Activated CD8-positive, alpha-beta T cell treated with anti-CD3 and anti-CD28 coated beads, Interleukin-2, amount 10 ng/mL, durations not matched to agents 7 days and 5 days (primary cell): ENCODE results near the gene TMIGD2. TPM values are rescaled to one million over a fixed set of nuclear protein-coding genes. Genes with fewer than 3 reads are reported as not detected.
"Not testable (repeated sequence)": the region's sequence is repeated elsewhere in the genome, so short reads cannot be mapped to it uniquely, and the experiment has no call there.

Experiments
- ATAC-seq: fragments of 150-1000 bp; cut with Tn5 transposase; one replicate; pipeline ENCODE4 v1.10.0; 2021; ENCODE audit warnings: moderate library complexity
- CTCF ChIA-PET: fragments of 350-600 bp; sonication (Branson Sonifier 250); formaldehyde crosslinking; loops from one replicate; lab custom pipeline; 2021; ENCODE audit warnings: antibody characterized with exemption; lab: Charles Lee
- POLR2A ChIA-PET: fragments of 350-600 bp; sonication (Branson Sonifier 250); formaldehyde crosslinking; loops from one replicate; lab custom pipeline; 2021; ENCODE audit warnings: antibody characterized with exemption; lab: Charles Lee
- DNase-seq: peaks from one replicate; pipeline ENCODE4 v3.0.0-alpha.2; 2020
- H3K27ac Mint-ChIP-seq: one replicate; pipeline ENCODE4 v1.8.0; 2021; ENCODE audit warnings: mild to moderate bottlenecking, mixed read lengths
- H3K27me3 Mint-ChIP-seq: one replicate; pipeline ENCODE4 v1.8.0; 2021; ENCODE audit warnings: low read depth, mixed read lengths
- H3K36me3 Mint-ChIP-seq: one replicate; pipeline ENCODE4 v1.8.0; 2021; ENCODE audit warnings: low read depth, mixed read lengths
- H3K4me1 Mint-ChIP-seq: one replicate; pipeline ENCODE4 v1.8.0; 2021; ENCODE audit warnings: low read depth, mixed read lengths
- H3K4me3 Mint-ChIP-seq: one replicate; pipeline ENCODE4 v1.8.0; 2021; ENCODE audit warnings: mild to moderate bottlenecking, mixed read lengths
- H3K9me3 Mint-ChIP-seq: one replicate; pipeline ENCODE4 v1.8.0; 2022; ENCODE audit warnings: mixed read lengths; ENCODE audit not compliant: insufficient read depth
- total RNA-seq, 2 experiments: library from RNA; stranded (reverse); gene quantifications; one replicate each; pipeline ENCODE4 v1.2.3, GENCODE V29; 2021

The TMIGD2 gene
- total RNA-seq, 2 experiments from 2014 or later, result 35.9 to 39.5 TPM

DNA sequence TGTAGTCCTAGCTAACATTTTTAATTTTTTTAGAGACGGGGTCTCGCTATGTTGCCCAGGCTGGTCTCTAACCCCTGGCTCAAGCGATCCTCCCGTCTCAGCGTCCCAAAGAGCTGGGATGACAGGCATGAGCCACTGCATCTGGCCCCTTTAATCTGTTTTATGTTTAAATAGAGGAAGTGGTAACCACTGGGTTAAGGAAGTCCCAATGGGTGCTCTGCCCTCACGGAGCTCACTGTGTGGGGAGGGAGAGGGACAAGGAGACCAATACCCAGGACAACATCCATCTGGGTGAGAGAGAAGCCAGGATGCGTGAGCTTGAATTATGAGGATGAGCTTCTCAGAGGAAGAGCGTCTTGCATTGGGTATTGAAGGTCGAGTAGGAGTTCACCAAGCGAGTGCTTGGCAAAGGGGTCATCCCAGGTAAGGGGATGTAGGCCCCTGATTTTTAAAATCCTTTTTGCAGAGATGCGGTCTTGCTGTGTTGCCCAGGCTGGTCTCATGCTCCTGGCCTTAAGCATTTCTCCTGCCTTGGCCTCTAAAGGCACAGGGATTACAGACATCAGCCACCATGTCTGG is 41.5 kb downstream of the TMIGD2 start:
- Mint-ChIP-seq H3K4me1 (peaks cover 30% of the 10 kb centered on the region), H3K4me3 (no peak overlapping the region), H3K36me3 (peaks cover 42% of the 10 kb centered on the region), H3K27me3 (no peaks in the 10 kb centered on the region), H3K9me3 (no peaks in the 10 kb centered on the region), H3K27ac (peak overlapping the region; percentile 39)
- ATAC-seq (no peak), DNase-seq (no peak)
- ChIA-PET CTCF (interaction anchor here (1.0 to 1.6 kb wide), 2 partner anchors 14 to 92 kb away, joined by 3 to 5 read pairs; partner anchors contain the start of gene YJU2), POLR2A (no interaction called here)

- ATAC-seq (no peak), DNase-seq (no peak)
- Mint-ChIP-seq H3K9me3 (no peaks in the 10 kb centered on the region), H3K27me3 (no peaks in the 10 kb centered on the region), H3K27ac (no peak overlapping the region), H3K36me3 (peaks cover 42% of the 10 kb centered on the region), H3K4me3 (no peak overlapping the region), H3K4me1 (peaks cover 7% of the 10 kb centered on the region)
- CTCF ChIA-PET, result interaction anchor here (3.1 kb wide), 1 partner anchor 9 kb away, joined by 10 read pairs; no protein-coding TSS in a partner anchor
- POLR2A ChIA-PET, result no interaction called here
Observed at GRCh38 chr19:4258181-4258580, 44.0 kb downstream of the TMIGD2 start.

GRCh38 chr19:4257025-4257424 is 45.2 kb downstream of the TMIGD2 start:
- ChIA-PET POLR2A (no interaction called here), CTCF (interaction anchor here (3.1 kb wide), 1 partner anchor 10 kb away, joined by 10 read pairs; no protein-coding TSS in a partner anchor)
- Mint-ChIP-seq H3K36me3 (peaks cover 51% of the 10 kb centered on the region), H3K4me3 (no peak overlapping the region), H3K9me3 (no peaks in the 10 kb centered on the region), H3K27ac (no peak overlapping the region), H3K27me3 (no peaks in the 10 kb centered on the region), H3K4me1 (peaks cover 5% of the 10 kb centered on the region)
- DNase-seq (no peak), ATAC-seq (no peak)

GRCh38 chr19:4256563-4256962 is 45.6 kb downstream of the TMIGD2 start:
- ChIA-PET CTCF (interaction anchor here (3.1 kb wide), 1 partner anchor 11 kb away, joined by 10 read pairs; no protein-coding TSS in a partner anchor), POLR2A (no interaction called here)
- Mint-ChIP-seq H3K4me1 (peaks cover 5% of the 10 kb centered on the region), H3K27me3 (no peaks in the 10 kb centered on the region), H3K36me3 (peaks cover 55% of the 10 kb centered on the region), H3K4me3 (no peak overlapping the region), H3K27ac (no peak overlapping the region), H3K9me3 (no peaks in the 10 kb centered on the region)
- DNase-seq, result no peak
- ATAC-seq, result no peak

GRCh38 chr19:4246767-4247593 is 55.2 kb downstream of the TMIGD2 start, which contains the start of gene YJU2:
Gene YJU2, plus strand, starts transcription at chr19:4247080. Its CDS starts 67 bp downstream, at chr19:4247147.
- ChIA-PET POLR2A (interaction anchor here (0.6 to 1.4 kb wide), 19 partner anchors 13 to 690 kb away, joined by 3 to 13 read pairs (median 3); partner anchors contain the start of genes CHAF1A, EEF2, MPND and MRPL54), CTCF (interaction anchor here (0.6 to 3.0 kb wide), 12 partner anchors 9 to 155 kb away, joined by 3 to 19 read pairs (median 4); partner anchors contain the start of gene CHAF1A)
- Mint-ChIP-seq H3K9me3 (no peaks in the 10 kb centered on the region), H3K4me3 (peak within 1 kb of the TSS; percentile 84), H3K27ac (peak within 1 kb of the TSS; percentile 96), H3K4me1 (peaks cover 22% of the 10 kb centered on the region), H3K27me3 (peaks cover 2% of the 10 kb centered on the region), H3K36me3 (peaks cover 29% of the 10 kb centered on the region)
- DNase-seq, result peak; percentile 100
- ATAC-seq, result peak; percentile 98

GRCh38 chr19:4245938-4246337 is 56.3 kb downstream of the TMIGD2 start:
- Mint-ChIP-seq H3K36me3 (peaks cover 21% of the 10 kb centered on the region), H3K27ac (peak overlapping the region; percentile 96), H3K4me3 (peak overlapping the region; percentile 84), H3K4me1 (peaks cover 22% of the 10 kb centered on the region)
- H3K27me3 Mint-ChIP-seq, ATAC-seq, DNase-seq, CTCF ChIA-PET, POLR2A ChIA-PET, H3K9me3 Mint-ChIP-seq: not testable (repeated sequence)

Other genes with a start within 250 kb of the TMIGD2 start
- 10 to 100 TPM; 59.1 to 63.1 TPM for gene ZBTB7A, start 235.5 kb downstream of the TMIGD2 start, total RNA-seq
- gene MAP2K2, start 178.3 kb downstream of the TMIGD2 start, total RNA-seq, result 100 to 1,000 TPM; 218 to 234 TPM
- gene CREB3L3, start 148.8 kb downstream of the TMIGD2 start, total RNA-seq, result under 1 TPM; 0.16 to 0.18 TPM
- 10 to 100 TPM; 30.8 to 40.4 TPM for gene SIRT6, start 119.8 kb downstream of the TMIGD2 start, total RNA-seq
- under 1 TPM; 0.68 to 0.73 TPM for gene ANKRD24, start 119.7 kb downstream of the TMIGD2 start, total RNA-seq
- gene EBI3, start 72.9 kb downstream of the TMIGD2 start, total RNA-seq, result not detected
- 10 to 100 TPM; 24.8 to 26.1 TPM for gene YJU2, start 55.3 kb downstream of the TMIGD2 start, total RNA-seq
- not detected for gene SHD, start 23.1 kb downstream of the TMIGD2 start, total RNA-seq
- gene FSD1, start 2.2 kb upstream of the TMIGD2 start, total RNA-seq, result 10 to 100 TPM; 26.7 to 27.7 TPM
- 10 to 100 TPM; 14.3 to 16.5 TPM for gene STAP2, start 36.4 kb upstream of the TMIGD2 start, total RNA-seq
- gene MPND, start 41.2 kb upstream of the TMIGD2 start, total RNA-seq, result 10 to 100 TPM; 26.0 to 27.6 TPM
- gene SH3GL1, start 98.2 kb upstream of the TMIGD2 start, total RNA-seq, result 10 to 100 TPM; 65.1 to 67.9 TPM
- 100 to 1,000 TPM in 1 of 2 experiments, 10 to 100 TPM in 1; 95.3 to 104 TPM for gene CHAF1A, start 100.3 kb upstream of the TMIGD2 start, total RNA-seq
- gene UBXN6, start 155.4 kb upstream of the TMIGD2 start, total RNA-seq, result 10 to 100 TPM; 34.1 to 36.6 TPM
- gene HDGFL2, start 169.9 kb upstream of the TMIGD2 start, total RNA-seq, result 10 to 100 TPM; 53.9 to 57.6 TPM
- not detected for gene PLIN4, start 216.1 kb upstream of the TMIGD2 start, total RNA-seq
- not detected for gene PLIN5, start 232.8 kb upstream of the TMIGD2 start, total RNA-seq
- gene LRG1, start 237.6 kb upstream of the TMIGD2 start, total RNA-seq, result not detected